ENCODE measurements around the gene FAM222A. TPM values are rescaled to one million over a fixed set of nuclear protein-coding genes. Genes with fewer than 3 reads are reported as not detected.
A peak's percentile ranks its signal among the peaks of the same experiment; 100 is the strongest.

Gene FAM222A
- polyA plus RNA-seq, 3 donors, result 0.09 TPM; not detected in 2

DNA sequence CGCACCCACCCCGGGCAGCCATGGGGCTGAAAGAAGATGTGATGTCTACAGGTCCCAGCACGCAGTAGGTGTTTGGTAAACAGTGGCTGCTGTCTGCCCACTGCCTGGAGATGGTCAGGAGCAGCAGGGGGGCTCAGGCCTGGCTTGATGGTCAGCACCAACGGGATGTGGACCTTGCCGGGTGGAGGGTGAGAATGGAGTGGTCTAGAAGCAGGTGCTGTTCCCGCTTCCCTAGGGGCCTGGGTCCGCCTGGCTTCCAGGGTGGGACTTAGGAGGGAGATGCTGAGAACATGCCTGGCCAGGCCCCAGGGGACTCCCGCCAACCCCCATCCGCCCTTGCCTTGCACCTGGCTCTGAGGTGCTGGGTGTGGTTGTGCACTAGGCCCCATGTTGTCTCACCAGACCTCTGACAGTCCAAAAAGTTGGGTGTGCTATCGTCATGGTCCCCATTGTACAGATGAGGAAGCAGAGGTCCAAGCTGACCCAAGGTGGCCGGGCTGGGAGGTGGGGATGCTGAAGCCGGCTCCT lies 12.9 kb downstream of the FAM222A start:
- H3K9me3 Mint-ChIP-seq, result no peaks in the 10 kb centered on the region
- 85% methylated on average over 10 of the region's 12 CpGs for WGBS (ENCODE audit: insufficient coverage)
- no peaks in the 10 kb centered on the region for H3K36me3 Mint-ChIP-seq
- Histone ChIP-seq H3K9ac (ENCODE audit: insufficient read depth, low read length, poor library complexity, severe bottlenecking) (no peak overlapping the region), H3K79me2 (ENCODE audit: insufficient read depth, low read length) (no peaks in the 10 kb centered on the region), H3K4me2 (replicated peaks; ENCODE audit: extremely low read depth, low read length, poor library complexity, severe bottlenecking) (no peak overlapping the region), H2AFZ (ENCODE audit: insufficient read depth, low read depth, low read length, poor library complexity, severe bottlenecking) (no peak overlapping the region), H3K27ac (ENCODE audit: low read depth in 1 of 2, low read length in 2 of 2) (no peak overlapping the region), H3K36me3 (replicated peaks in 1 of 2; ENCODE audit: control insufficient read depth in 1 of 2, insufficient read depth in 2 of 2, low read length in 2 of 2) (no peaks in the 10 kb centered on the region), H3K9me3 (replicated peaks in 1 of 2; ENCODE audit: control insufficient read depth in 1 of 2, insufficient read depth in 1 of 2, low read length in 2 of 2) (no peaks in the 10 kb centered on the region), H4K20me1 (ENCODE audit: insufficient read depth, low read length) (no peaks in the 10 kb centered on the region), H3K4me1 (ENCODE audit: control insufficient read depth in 1 of 2, insufficient read depth in 2 of 2, low read length in 2 of 2) (no peaks in the 10 kb centered on the region), H3K27me3 (ENCODE audit: control insufficient read depth in 2 of 2, insufficient read depth in 2 of 2, low read length in 2 of 2) (no peaks in the 10 kb centered on the region), H3K4me3 (replicated peaks in 1 of 3; ENCODE audit: low read depth in 2 of 3, low read length in 3 of 3) (no peak overlapping the region)
- DNase-seq, result no peak
- peaks cover 5 to 6% (median 5%) of the 10 kb centered on the region in 3 donors for H3K27me3 Mint-ChIP-seq (ENCODE audit: low read depth in 3 of 3)
- H3K4me1 Mint-ChIP-seq, result no peaks in the 10 kb centered on the region
- TF ChIP-seq CTCF (IDR thresholded peaks at IDR 0.05), result no peak
- no peak overlapping the region for H3K27ac Mint-ChIP-seq
- no peak overlapping the region for H3K4me3 Mint-ChIP-seq
- intact Hi-C loops (cut with micrococcal nuclease), result no loop called here

GRCh38 chr12:109727039-109727723 lies 13.6 kb downstream of the FAM222A start:
- Mint-ChIP-seq H3K4me1 (no peaks in the 10 kb centered on the region), H3K27ac (peak overlapping the region in 1 of 7 donors; percentile 47), H3K9me3 (no peaks in the 10 kb centered on the region), H3K27me3 (ENCODE audit: low read depth in 3 of 3) (peaks cover 2 to 8% (median 5%) of the 10 kb centered on the region in 3 donors), H3K4me3 (no peak overlapping the region), H3K36me3 (no peaks in the 10 kb centered on the region)
- Histone ChIP-seq H3K79me2 (ENCODE audit: insufficient read depth, low read length) (no peaks in the 10 kb centered on the region), H3K36me3 (replicated peaks in 1 of 2; ENCODE audit: control insufficient read depth in 1 of 2, insufficient read depth in 2 of 2, low read length in 2 of 2) (no peaks in the 10 kb centered on the region), H3K4me2 (replicated peaks; ENCODE audit: extremely low read depth, low read length, poor library complexity, severe bottlenecking) (no peak overlapping the region), H3K27ac (ENCODE audit: low read depth in 1 of 2, low read length in 2 of 2) (no peak overlapping the region), H3K4me1 (ENCODE audit: control insufficient read depth in 1 of 2, insufficient read depth in 2 of 2, low read length in 2 of 2) (no peaks in the 10 kb centered on the region), H3K9me3 (replicated peaks in 1 of 2; ENCODE audit: control insufficient read depth in 1 of 2, insufficient read depth in 1 of 2, low read length in 2 of 2) (no peaks in the 10 kb centered on the region), H3K4me3 (replicated peaks in 1 of 3; ENCODE audit: low read depth in 2 of 3, low read length in 3 of 3) (no peak overlapping the region), H4K20me1 (ENCODE audit: insufficient read depth, low read length) (no peaks in the 10 kb centered on the region), H2AFZ (ENCODE audit: insufficient read depth, low read depth, low read length, poor library complexity, severe bottlenecking) (no peak overlapping the region), H3K27me3 (ENCODE audit: control insufficient read depth in 2 of 2, insufficient read depth in 2 of 2, low read length in 2 of 2) (no peaks in the 10 kb centered on the region), H3K9ac (ENCODE audit: insufficient read depth, low read length, poor library complexity, severe bottlenecking) (no peak overlapping the region)
- 86% methylated on average over 15 of the region's 18 CpGs for WGBS (ENCODE audit: insufficient coverage)
- DNase-seq, result no peak
- no peak for TF ChIP-seq CTCF (IDR thresholded peaks at IDR 0.05)
- intact Hi-C loops (cut with micrococcal nuclease), result no loop called here
